GM18511 (cell line): ENCODE results near the gene UFL1.

Source experiments
- ATAC-seq: cut with Tn5 transposase; IDR thresholded peaks from one replicate; pipeline ENCODE4 v1.9.1; 2021; ENCODE audit warnings: mild to moderate bottlenecking, moderate library complexity; ENCODE audit not compliant: unreplicated experiment

The UFL1 gene

GRCh38 chr6:96571551-96571950 is 49.9 kb downstream of the UFL1 start:
- ATAC-seq = no peak

- ATAC-seq = no peak
These were observed 53.8 kb downstream of the UFL1 start for GRCh38 chr6:96575359-96575758.

GRCh38 chr6:96576221-96576620 is 54.6 kb downstream of the UFL1 start:
- ATAC-seq = no peak

GRCh38 chr6:96582021-96582420 is 60.4 kb downstream of the UFL1 start:
- ATAC-seq = no peak

- ATAC-seq = no peak
These were observed 60.8 kb downstream of the UFL1 start for GRCh38 chr6:96582436-96582835.

GRCh38 chr6:96604420-96604819 is 82.8 kb downstream of the UFL1 start:
- no peak for ATAC-seq
